ENCODE measurements around the gene KLF7. TPM values are rescaled to one million over a fixed set of nuclear protein-coding genes. Genes with fewer than 3 reads are reported as not detected.

Gene KLF7
- total RNA-seq, 1 donor from 2014 or later, result 25.3 TPM

Small RNA genes lying within 50 kb of the gene (microRNA-seq; reads per million reads assigned to microRNA genes)
- gene MIR2355 (18.8 reads per million, percentile 31 among the genes with 10 or more reads in this experiment), gene MIR7845 (not detected)

Other genes with a start within 250 kb of the KLF7 start
- gene CPO, start 226.4 kb downstream of the KLF7 start, total RNA-seq, result 0.73 TPM

All from Right ventricle myocardium inferior (tissue), 1 donor.